NCI-H2227 (cell line): ENCODE results near the gene BAG5.

ENCODE experiments used
- DNase-seq: peaks from one replicate; lab custom pipeline; 2025; ENCODE audit not compliant: unreplicated experiment; lab: John Stamatoyannopoulos, UW

Gene BAG5

DNA sequence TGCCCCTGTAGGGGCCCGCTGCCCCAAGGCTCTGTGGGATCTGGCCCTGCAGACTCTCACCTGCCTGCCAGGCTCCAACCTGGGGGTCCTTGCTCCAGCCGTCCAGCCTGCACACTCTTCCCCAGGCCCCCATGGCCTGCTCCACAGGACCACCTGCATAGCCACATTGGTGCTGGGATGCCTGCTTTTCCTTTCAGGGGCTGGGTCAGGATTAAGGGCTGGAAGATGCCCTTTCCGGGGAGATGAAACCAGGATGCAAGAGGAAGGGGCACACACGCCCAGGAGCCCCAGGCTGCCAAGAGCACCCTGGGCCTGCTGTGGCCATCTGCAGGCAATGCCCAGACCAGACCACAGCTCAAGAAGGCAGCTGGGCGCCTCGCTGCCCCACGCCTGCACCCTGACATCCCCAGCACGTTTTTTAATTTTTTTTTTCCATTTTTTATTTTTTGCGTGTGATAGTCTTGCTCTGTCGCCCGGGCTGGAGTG is 15.0 kb downstream of the BAG5 start:
- no peak for DNase-seq

DNA sequence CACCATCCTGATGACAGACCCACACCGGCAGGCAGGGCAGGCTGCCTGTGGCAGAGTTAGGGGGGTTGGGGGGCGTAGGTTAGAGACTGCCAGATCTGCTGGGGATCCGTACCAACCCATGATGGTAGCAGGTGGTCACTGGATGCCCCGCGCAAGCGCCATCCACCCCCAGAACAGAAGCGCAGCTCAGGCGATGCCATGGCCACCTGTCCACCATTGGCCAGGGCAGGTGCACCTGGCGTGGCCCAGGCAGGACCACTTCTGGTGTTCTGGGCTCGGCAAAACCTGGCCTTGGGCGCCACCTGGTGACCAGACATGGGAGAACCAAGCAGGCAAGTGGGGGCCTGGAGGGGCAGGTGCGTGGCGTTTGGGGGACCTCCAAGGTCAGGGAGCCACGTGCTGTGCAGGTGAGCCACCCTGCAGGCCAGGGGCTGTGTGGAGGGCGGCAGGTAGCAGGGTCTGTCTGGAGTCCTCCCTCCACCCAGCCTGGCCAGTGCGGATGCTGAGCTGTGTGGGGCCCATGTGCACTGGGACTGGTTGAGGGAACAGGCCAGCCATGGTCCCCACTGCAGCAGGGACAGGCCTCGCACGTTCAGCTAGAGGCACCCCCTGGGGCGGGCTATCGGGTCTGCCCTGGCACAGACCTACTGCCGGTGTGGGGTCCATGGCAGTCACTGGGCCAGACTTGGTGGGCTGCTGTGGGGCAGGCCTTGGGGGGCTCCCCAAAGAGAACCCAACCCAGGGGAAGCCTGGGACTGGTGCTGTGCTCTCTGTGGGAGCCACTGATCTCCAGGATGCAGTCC is 15.6 kb downstream of the BAG5 start:
- DNase-seq: peak; percentile 78

GRCh38 chr14:103545915-103546651 is 16.4 kb downstream of the BAG5 start:
- DNase-seq: no peak

GRCh38 chr14:103545219-103545914 is 17.1 kb downstream of the BAG5 start:
- DNase-seq: no peak

- DNase-seq: peak; percentile 80
These were observed 17.9 kb downstream of the BAG5 start for GRCh38 chr14:103544388-103545218.

DNA sequence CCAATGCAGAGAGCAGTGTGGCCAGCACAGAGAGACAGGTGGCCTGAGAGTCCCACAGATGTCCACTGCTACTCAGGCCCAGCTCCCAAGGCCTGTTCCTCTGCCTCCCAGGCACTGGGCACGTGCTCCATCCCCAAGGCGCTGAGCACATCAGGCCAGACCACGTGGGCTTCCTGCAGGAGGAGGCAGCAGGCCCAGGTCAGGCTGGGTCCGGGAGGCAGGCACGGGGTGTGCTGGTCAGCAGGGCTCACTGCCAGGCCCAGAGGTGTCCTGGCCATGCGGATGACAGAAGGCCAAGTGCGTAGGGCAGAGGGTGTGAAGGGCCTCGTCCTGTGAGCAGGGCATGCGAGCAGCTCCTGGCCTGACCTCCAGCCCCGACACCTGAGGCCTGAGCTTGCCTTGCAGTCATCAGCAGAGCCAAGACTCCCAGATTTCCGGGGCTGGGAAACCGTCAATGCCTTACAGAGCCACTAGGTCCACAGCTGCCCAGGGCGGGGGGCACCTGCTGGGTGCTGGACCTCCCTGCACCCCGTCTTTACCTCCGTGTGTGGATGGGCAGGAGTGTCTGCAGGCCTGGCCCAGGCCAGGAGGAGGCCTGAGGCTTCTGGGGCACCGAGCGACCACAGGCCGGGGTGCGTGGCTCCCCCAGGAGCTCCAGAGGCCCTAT is 18.6 kb downstream of the BAG5 start:
- DNase-seq: no peak

GRCh38 chr14:103543140-103543539 is 19.3 kb downstream of the BAG5 start:
- no peak for DNase-seq

- peak; percentile 39 for DNase-seq
These were observed 19.8 kb downstream of the BAG5 start for GRCh38 chr14:103542605-103543088.

GRCh38 chr14:103541709-103542604 is 20.5 kb downstream of the BAG5 start:
- no peak for DNase-seq

- no peak for DNase-seq
These were observed 21.4 kb downstream of the BAG5 start for GRCh38 chr14:103540821-103541708.

GRCh38 chr14:103539056-103539825 is 23.2 kb downstream of the BAG5 start:
- DNase-seq: no peak

DNA sequence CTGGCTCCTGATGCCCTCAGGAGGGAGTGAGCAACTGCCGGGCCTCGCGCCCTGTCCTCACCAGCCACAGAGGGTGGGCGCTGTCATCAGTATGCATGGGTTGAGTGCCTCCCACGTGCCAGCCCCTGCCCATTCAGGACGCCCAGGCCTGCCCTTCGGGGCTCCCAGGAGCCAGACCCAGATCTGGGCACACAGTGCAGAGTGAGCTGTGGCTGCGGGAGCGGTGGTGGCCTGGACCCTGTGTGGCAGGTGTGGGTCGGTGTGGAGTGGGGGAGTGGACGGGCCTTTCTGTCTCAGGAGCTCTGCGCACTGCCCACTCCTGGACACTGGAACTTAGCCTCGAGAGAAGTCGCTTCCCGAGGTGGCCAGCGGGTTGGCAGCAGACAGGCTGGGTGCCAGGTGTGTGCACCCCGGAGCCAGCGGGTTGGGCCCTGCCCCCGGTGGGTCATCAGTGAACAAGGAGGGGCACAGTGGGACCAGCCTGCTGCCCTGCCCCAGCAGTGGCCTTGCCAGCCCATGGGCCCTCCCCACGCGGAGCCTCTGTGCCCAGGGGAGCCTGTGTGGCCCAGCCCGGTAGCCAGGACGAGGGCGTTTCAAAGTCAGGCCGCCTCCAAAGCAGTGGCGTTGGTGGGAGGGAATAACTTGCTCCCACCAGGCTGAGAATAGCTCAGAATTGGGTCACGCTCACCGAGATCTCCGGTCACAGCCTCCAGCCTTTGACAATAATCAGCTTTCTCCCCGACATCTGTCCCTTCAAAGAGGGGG is 24.0 kb downstream of the BAG5 start:
- DNase-seq: no peak

GRCh38 chr14:103537175-103537990 is 25.1 kb downstream of the BAG5 start:
- DNase-seq: no peak

GRCh38 chr14:103536693-103537092 is 25.8 kb downstream of the BAG5 start:
- DNase-seq: no peak

DNA sequence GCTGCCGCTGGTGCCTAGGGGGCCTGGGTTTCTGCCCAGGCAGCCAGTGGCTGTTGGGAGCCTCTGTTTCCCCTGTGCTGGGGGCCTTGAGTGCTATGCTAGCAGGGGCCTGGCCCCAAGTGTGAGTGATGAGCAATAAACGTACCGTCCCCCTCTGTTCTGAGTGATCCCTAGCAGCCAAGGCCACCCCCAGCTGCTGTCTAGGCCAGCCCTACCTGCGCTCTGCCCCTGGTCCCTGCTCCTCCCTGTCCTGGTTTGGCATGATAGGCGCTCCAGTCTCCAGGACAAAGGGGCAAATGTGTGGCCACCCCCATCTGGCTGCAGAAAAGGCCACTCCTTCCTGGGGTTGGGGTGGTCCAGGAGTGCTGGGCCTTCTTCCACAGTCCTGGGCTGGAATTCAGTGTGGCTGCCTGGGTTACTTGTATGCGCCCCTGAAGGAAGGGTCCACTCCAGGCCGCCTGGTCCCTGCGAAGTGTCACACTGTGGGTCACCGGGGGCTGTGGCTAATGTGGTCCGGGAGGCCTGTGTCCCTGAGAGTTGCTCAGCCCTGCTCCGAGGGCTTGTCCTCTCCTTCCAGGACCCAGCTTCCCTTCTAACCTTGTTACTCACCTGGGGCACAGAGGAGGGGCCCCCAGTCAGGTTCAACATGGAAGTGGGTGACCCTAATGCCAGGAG is 26.4 kb downstream of the BAG5 start:
- DNase-seq: no peak
